Small intestine (tissue), 7 donors: Measurements from ENCODE around the gene EVA1C. TPM values are rescaled to one million over a fixed set of nuclear protein-coding genes. Genes with fewer than 3 reads are reported as not detected.
"Not testable (repeated sequence)": the region's sequence is repeated elsewhere in the genome, so short reads cannot be mapped to it uniquely, and the experiment has no call there.

ENCODE experiments used
- DNase-seq, 2 donors: peaks; one replicate each; pipeline versions ENCODE4 v3.0.0 to v3.0.0-alpha.2; 2013
- FAIRE-seq: peaks from 2 replicates; lab custom pipeline; 2012; peaks lifted over from hg19 to GRCh38; lab: Jason Lieb, UNC
- H3K27ac ChIP-seq, 3 donors: one replicate each; pipeline ENCODE4 v1.5.1; 2013; ENCODE audit warnings: low read length in 2 of 3, mild to moderate bottlenecking in 2 of 3, control low read depth in 1 of 3, inconsistent platforms in 1 of 3, low read depth in 1 of 3, moderate library complexity in 1 of 3
- H3K27me3 ChIP-seq, 3 donors: one replicate each; pipeline ENCODE4 v1.6.1; 2013; ENCODE audit warnings: low read length in 3 of 3, inconsistent platforms in 1 of 3; ENCODE audit not compliant: control insufficient read depth in 3 of 3, insufficient read depth in 3 of 3
- H3K36me3 ChIP-seq, 3 donors: one replicate each; pipeline ENCODE4 v1.6.1; 2013; ENCODE audit warnings: low read length in 3 of 3, inconsistent platforms in 1 of 3, low read depth in 1 of 3, mild to moderate bottlenecking in 1 of 3, moderate library complexity in 1 of 3; ENCODE audit not compliant: control insufficient read depth in 3 of 3, insufficient read depth in 2 of 3
- H3K4me1 ChIP-seq, 3 donors: one replicate each; pipeline ENCODE4 v1.6.1; 2013; ENCODE audit warnings: low read length in 2 of 3, inconsistent platforms in 1 of 3, low read depth in 1 of 3, mild to moderate bottlenecking in 1 of 3, moderate library complexity in 1 of 3; ENCODE audit not compliant: control insufficient read depth in 3 of 3, insufficient read depth in 2 of 3
- H3K4me3 ChIP-seq, 3 donors: one replicate each; pipeline ENCODE4 v1.5.1; 2013; ENCODE audit warnings: low read length in 3 of 3, control low read depth in 1 of 3, inconsistent platforms in 1 of 3, low read depth in 1 of 3, mild to moderate bottlenecking in 1 of 3, moderate library complexity in 1 of 3
- H3K9me3 ChIP-seq, 2 donors: one replicate each; pipeline ENCODE4 v1.6.1; 2013; ENCODE audit warnings: low read depth in 1 of 2, low read length in 1 of 2; ENCODE audit not compliant: control insufficient read depth in 2 of 2, insufficient read depth in 1 of 2
- whole genome bisulfite sequencing, 3 donors: extraction: QIAGEN DNeasy Blood & Tissue Kit; methylation state at CpG; one replicate each; pipeline ENCODE4 v1.1.7; 2013; 5-methylcytosine and 5-hydroxymethylcytosine counted together
- polyA plus RNA-seq, 4 donors: library from polyadenylated mRNA; stranded (reverse) in 3 of 4; unstranded in 1 of 4; fragments of 200-250 nt in 3 of 4; fragments of 120-200 nt in 1 of 4; gene quantifications; one replicate each; pipeline versions ENCODE4 v1.2.1 to v1.2.3, GENCODE V29; 2013
- donor health status: healthy with polysubstance abuse.
- donor health status: control.
- donor health status: control.
- donor health status: Bipolar disorder and iron deficiency.
- donor health status: healthy.

EVA1C gene
- polyA plus RNA-seq, 4 donors: 0.58 to 33.5 (median 16.1) TPM

GRCh38 chr21:32523463-32523862 is 111.0 kb downstream of the EVA1C start:
- H3K4me3 ChIP-seq: no peak overlapping the region
- peak overlapping the region in 1 of 3 donors; percentile 12 for H3K27ac ChIP-seq
- H3K36me3 ChIP-seq: no peaks in the 10 kb centered on the region
- FAIRE-seq (no peak), DNase-seq (no peak)
- peaks cover 0 to 5% of the 10 kb centered on the region in 2 donors for H3K9me3 ChIP-seq
- H3K4me1 ChIP-seq: no peaks in the 10 kb centered on the region
- 58 to 75% (median 68%) methylated on average over 10 of the region's 10 CpGs for WGBS, 3 donors
- no peaks in the 10 kb centered on the region for H3K27me3 ChIP-seq

- whole genome bisulfite sequencing, 3 donors: 72 to 86% (median 84%) methylated on average over 8 of the region's 8 CpGs
- FAIRE-seq (no peak), DNase-seq (no peak)
- Histone ChIP-seq H3K27me3 (no peaks in the 10 kb centered on the region), H3K27ac (no peak overlapping the region), H3K36me3 (no peaks in the 10 kb centered on the region), H3K9me3 (peaks cover 0 to 4% of the 10 kb centered on the region in 2 donors), H3K4me1 (no peaks in the 10 kb centered on the region), H3K4me3 (no peak overlapping the region)
Observed at GRCh38 chr21:32523988-32524719, 111.6 kb downstream of the EVA1C start.

- Histone ChIP-seq H3K36me3 (no peaks in the 10 kb centered on the region), H3K4me1 (no peaks in the 10 kb centered on the region), H3K4me3 (no peak overlapping the region), H3K27ac (no peak overlapping the region), H3K27me3 (no peaks in the 10 kb centered on the region), H3K9me3 (no peaks in the 10 kb centered on the region)
- DNase-seq: no peak
- no peak for FAIRE-seq
- 55 to 78% (median 77%) methylated on average over 5 to 7 of the region's 7 CpGs for WGBS, 3 donors
Observed at GRCh38 chr21:32525282-32525681, 112.8 kb downstream of the EVA1C start.

GRCh38 chr21:32529679-32530078 is 117.2 kb downstream of the EVA1C start:
- DNase-seq (no peak), FAIRE-seq (no peak)
- Histone ChIP-seq H3K4me3 (no peak overlapping the region), H3K36me3 (no peaks in the 10 kb centered on the region), H3K4me1 (no peaks in the 10 kb centered on the region), H3K27ac (no peak overlapping the region), H3K9me3 (no peaks in the 10 kb centered on the region), H3K27me3 (no peaks in the 10 kb centered on the region)
- 65 to 88% (median 84%) methylated on average over 4 of the region's 4 CpGs for whole genome bisulfite sequencing, 3 donors

GRCh38 chr21:32530809-32531208 is 118.3 kb downstream of the EVA1C start:
- not testable (repeated sequence) for H3K36me3 ChIP-seq, H3K27me3 ChIP-seq, H3K9me3 ChIP-seq, DNase-seq, H3K27ac ChIP-seq, FAIRE-seq, H3K4me1 ChIP-seq, H3K4me3 ChIP-seq
- WGBS, 3 donors: 88 to 89% (median 88%) methylated on average over 7 of the region's 7 CpGs

DNA sequence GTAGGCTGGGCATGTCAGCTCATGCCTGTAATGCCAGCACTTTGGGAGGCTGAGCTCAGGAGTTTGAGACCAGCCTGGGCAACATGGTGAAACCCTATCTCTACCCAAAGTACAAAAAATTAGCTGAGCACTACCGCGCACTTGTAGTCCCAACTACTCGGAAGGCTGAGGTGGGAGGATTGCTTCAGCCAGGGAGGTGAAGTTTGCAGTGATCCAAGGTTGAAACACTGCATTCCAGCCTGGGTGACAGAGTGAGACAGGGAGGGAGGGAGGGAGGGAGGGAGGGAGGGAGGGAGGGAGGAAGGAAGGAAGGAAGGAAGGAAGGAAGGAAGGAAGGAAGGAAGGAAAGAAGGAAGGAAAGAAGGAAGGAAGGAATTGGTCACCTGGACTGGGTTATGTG is 119.1 kb downstream of the EVA1C start:
- 88 to 96% (median 89%) methylated on average over 3 of the region's 3 CpGs for WGBS, 3 donors
- H3K4me1 ChIP-seq, H3K36me3 ChIP-seq, H3K9me3 ChIP-seq, H3K27ac ChIP-seq, H3K27me3 ChIP-seq, DNase-seq, FAIRE-seq, H3K4me3 ChIP-seq: not testable (repeated sequence)

DNA sequence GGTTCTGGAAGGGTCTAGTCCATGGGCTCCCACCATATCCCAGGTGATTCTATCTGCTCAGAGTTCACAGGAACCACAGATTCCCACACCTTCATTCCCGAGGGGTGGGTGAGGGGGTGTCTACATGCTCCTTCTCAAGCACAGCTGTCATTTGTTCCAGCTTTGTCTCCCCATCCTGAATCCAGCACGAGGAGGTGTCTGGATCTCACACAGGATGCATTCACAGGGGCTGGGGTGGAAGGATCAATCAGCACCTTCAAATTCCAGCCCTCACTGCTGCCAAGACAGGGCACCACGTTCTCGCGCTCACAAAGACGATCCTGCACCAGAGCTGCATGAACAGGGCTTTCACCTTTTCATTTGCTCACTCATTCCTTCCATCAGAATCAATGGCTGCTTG is 120.1 kb downstream of the EVA1C start:
- DNase-seq (no peak), FAIRE-seq (no peak)
- Histone ChIP-seq H3K36me3 (no peaks in the 10 kb centered on the region), H3K4me1 (no peaks in the 10 kb centered on the region), H3K9me3 (no peaks in the 10 kb centered on the region), H3K27ac (no peak overlapping the region), H3K27me3 (no peaks in the 10 kb centered on the region), H3K4me3 (no peak overlapping the region)
- WGBS, 3 donors: 68 to 78% (median 77%) methylated on average over 6 of the region's 6 CpGs

- DNase-seq (no peak), FAIRE-seq (no peak)
- no peaks in the 10 kb centered on the region for H3K9me3 ChIP-seq
- H3K27me3 ChIP-seq: no peaks in the 10 kb centered on the region
- no peak overlapping the region for H3K4me3 ChIP-seq
- no peak overlapping the region for H3K27ac ChIP-seq
- WGBS, 3 donors: 77 to 80% (median 78%) methylated on average over 4 of the region's 4 CpGs
- no peaks in the 10 kb centered on the region for H3K36me3 ChIP-seq
- H3K4me1 ChIP-seq: no peaks in the 10 kb centered on the region
Observed at GRCh38 chr21:32533053-32533452, 120.5 kb downstream of the EVA1C start.

- Histone ChIP-seq H3K27me3 (no peaks in the 10 kb centered on the region), H3K9me3 (no peaks in the 10 kb centered on the region), H3K27ac (no peak overlapping the region), H3K4me3 (no peak overlapping the region), H3K4me1 (no peaks in the 10 kb centered on the region), H3K36me3 (no peaks in the 10 kb centered on the region)
- FAIRE-seq (no peak), DNase-seq (no peak)
- WGBS, 3 donors: 95 to 98% (median 96%) methylated on average over 7 of the region's 7 CpGs
Observed at GRCh38 chr21:32533611-32534010, 121.1 kb downstream of the EVA1C start.
